H1 (cell line): Measurements from ENCODE around the gene GPBP1L1. TPM values are rescaled to one million over a fixed set of nuclear protein-coding genes. Genes with fewer than 3 reads are reported as not detected.

Source experiments
- BACH1 ChIP-seq: IDR thresholded peaks from 2 replicates; pipeline ENCODE4 v1.6.1; 2012; ENCODE audit warnings: low read length, improper control_type of control experiment
- CBX8 ChIP-seq: fragments of 300-800, 300-1000 bp; sonication (generic); IDR thresholded peaks from 2 replicates; pipeline ENCODE4 v1.7.1; 2016; ENCODE audit warnings: low read depth, low read length, borderline replicate concordance
- JUN ChIP-seq: IDR thresholded peaks from 2 replicates; pipeline ENCODE4 v1.6.1; 2011; ENCODE audit warnings: low read depth, mild to moderate bottlenecking, improper control_type of control experiment, low read length
- KDM1A ChIP-seq: fragments of 200-600, 300-600 bp; sonication (generic); IDR thresholded peaks from 2 replicates; pipeline ENCODE4 v1.7.1; 2016; ENCODE audit warnings: mild to moderate bottlenecking, low read length, borderline replicate concordance
- MAFK ChIP-seq: IDR thresholded peaks from 2 replicates; pipeline ENCODE4 v1.6.1; 2012; ENCODE audit warnings: low read depth, mild to moderate bottlenecking, improper control_type of control experiment, low read length
- POLR2AphosphoS5 ChIP-seq: IDR thresholded peaks from 2 replicates; pipeline ENCODE4 v1.6.1; 2011; ENCODE audit warnings: low read depth, low read length
- RBBP5 ChIP-seq: IDR thresholded peaks from 2 replicates; pipeline ENCODE4 v1.7.1; 2012; ENCODE audit warnings: low read depth, mild to moderate bottlenecking, inconsistent platforms, low read length, moderate library complexity, borderline replicate concordance
- RNF2 ChIP-seq: fragments of 200-900, 300-1000 bp; sonication (generic); IDR thresholded peaks from 2 replicates; pipeline ENCODE4 v1.7.1; 2016; ENCODE audit warnings: borderline replicate concordance, low read depth, mild to moderate bottlenecking, antibody characterized with exemption, low read length; ENCODE audit not compliant: poor library complexity, severe bottlenecking; ENCODE audit errors: missing control alignments
- SP2 ChIP-seq: IDR thresholded peaks from 2 replicates; pipeline ENCODE4 v1.6.1; 2012; ENCODE audit warnings: mild to moderate bottlenecking, low read length, inconsistent platforms
- SP4 ChIP-seq: IDR thresholded peaks from 2 replicates; pipeline ENCODE4 v1.6.1; 2012; ENCODE audit warnings: low read length, inconsistent platforms
- SUZ12 ChIP-seq: fragments of 200-600 bp; sonication (generic); IDR thresholded peaks from 2 replicates; pipeline ENCODE4 v1.6.1; 2012; ENCODE audit warnings: mild to moderate bottlenecking, inconsistent platforms, low read length, moderate library complexity, mixed read lengths
- TAF7 ChIP-seq: optimal IDR thresholded peaks from 2 replicates; pipeline ENCODE3; 2011; ENCODE audit warnings: low read depth, mild to moderate bottlenecking, inconsistent platforms, low read length, moderate library complexity, borderline replicate concordance
- TCF12 ChIP-seq: IDR thresholded peaks from 2 replicates; pipeline ENCODE4 v1.6.1; 2011; ENCODE audit warnings: low read depth, mild to moderate bottlenecking, low read length
- TEAD4 ChIP-seq: IDR thresholded peaks from 2 replicates; pipeline ENCODE4 v1.6.1; 2012; ENCODE audit warnings: low read depth, low read length, inconsistent platforms, mixed read lengths
- polyA plus RNA-seq, 7 experiments: library from polyadenylated mRNA; depleted of rRNA in 3 of 7; stranded (reverse) in 5 of 7; unstranded in 2 of 7; fragments of >200 nt in 5 of 7; fragments of 200-250 nt in 2 of 7; gene quantifications; 1 replicate in 5 of 7; 2 replicates in 1 of 7; 4 replicates in 1 of 7; pipeline versions ENCODE4 v1.2.1 to v1.2.3, GENCODE V29; 2011 to 2013; ENCODE audit warnings: missing spikeins in 2 of 7, mixed read lengths in 2 of 7
- total RNA-seq: library from RNA; stranded (reverse); fragmentation: NEBNext Ultra II Directional; extraction: Animal tissue kit (Norgen Biotek cat#: 25700); gene quantifications from 2 replicates; pipeline ENCODE4 v1.2.1, GENCODE V29; 2021
- TF ChIP-seq, protein P1 (sequence below): IDR thresholded peaks from 2 replicates; pipeline ENCODE4 v1.6.1; 2011; ENCODE audit warnings: low read length, improper control_type of control experiment
- TF ChIP-seq, protein P2 (sequence below): IDR thresholded peaks from 2 replicates; pipeline ENCODE4 v1.6.1; 2012; ENCODE audit warnings: inconsistent platforms

GPBP1L1 gene
- total and polyA plus RNA-seq, 2 of the 8 experiments (the other 6 are each of a cell fraction or from before 2014, with no cell fraction given): 70.1 to 119 TPM

DNA sequence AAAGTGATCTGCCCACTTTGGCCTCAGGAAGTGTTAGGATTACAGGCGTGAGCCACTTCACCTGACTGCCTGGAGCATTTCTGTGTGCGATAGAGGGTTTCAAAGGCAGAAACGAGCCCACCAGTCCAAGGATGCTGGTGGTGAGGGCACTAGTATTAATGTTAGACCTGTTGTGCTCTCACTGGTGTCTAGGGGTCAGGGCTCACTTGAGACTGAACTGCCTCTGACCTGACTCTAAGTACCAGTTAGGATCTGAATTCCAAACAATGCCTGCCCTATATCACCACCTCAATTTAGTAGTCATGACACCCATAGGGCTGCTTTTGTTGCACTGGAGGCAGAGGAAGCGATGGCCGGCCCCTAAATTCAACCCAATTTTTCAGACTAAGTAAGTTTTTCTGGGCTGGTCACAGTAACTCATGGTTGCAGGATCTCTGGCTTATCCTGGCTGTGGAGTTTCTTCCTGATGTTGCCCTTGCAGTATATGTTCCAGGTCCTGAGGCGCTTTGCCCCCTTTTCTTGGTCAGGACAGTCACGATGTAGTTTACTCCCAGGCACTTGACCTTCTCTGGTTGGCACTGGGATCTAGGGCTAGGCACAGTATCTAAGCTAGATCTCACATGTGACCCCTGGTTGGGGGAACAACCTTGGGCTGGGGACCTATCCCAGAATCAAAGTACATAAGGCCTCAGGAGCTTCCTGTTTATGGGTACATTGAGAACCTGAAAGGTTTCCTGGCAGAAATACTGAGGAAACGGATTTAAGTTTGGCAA lies 67.0 kb downstream of the GPBP1L1 start (continued):
- TF ChIP-seq SP4: peak; percentile 32; the same call in 1 of the 2 replicates
- TF ChIP-seq JUN: no peak
- no peak for TF ChIP-seq MAFK
- no peak for TF ChIP-seq RBBP5
- no peak for TF ChIP-seq RNF2
- no peak for TF ChIP-seq CBX8
- no peak for TF ChIP-seq KDM1A
- no peak for TF ChIP-seq BACH1
- TF ChIP-seq TEAD4: no peak
- TF ChIP-seq, protein P1, sequence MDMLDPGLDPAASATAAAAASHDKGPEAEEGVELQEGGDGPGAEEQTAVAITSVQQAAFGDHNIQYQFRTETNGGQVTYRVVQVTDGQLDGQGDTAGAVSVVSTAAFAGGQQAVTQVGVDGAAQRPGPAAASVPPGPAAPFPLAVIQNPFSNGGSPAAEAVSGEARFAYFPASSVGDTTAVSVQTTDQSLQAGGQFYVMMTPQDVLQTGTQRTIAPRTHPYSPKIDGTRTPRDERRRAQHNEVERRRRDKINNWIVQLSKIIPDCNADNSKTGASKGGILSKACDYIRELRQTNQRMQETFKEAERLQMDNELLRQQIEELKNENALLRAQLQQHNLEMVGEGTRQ: no peak
- TF ChIP-seq, protein P2, sequence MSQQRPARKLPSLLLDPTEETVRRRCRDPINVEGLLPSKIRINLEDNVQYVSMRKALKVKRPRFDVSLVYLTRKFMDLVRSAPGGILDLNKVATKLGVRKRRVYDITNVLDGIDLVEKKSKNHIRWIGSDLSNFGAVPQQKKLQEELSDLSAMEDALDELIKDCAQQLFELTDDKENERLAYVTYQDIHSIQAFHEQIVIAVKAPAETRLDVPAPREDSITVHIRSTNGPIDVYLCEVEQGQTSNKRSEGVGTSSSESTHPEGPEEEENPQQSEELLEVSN: no peak
- peak; percentile 78 for TF ChIP-seq POLR2AphosphoS5
- TF ChIP-seq TAF7: no peak
- no peak for TF ChIP-seq SP2
- no peak for TF ChIP-seq TCF12
- no peak for TF ChIP-seq SUZ12
